A549 treated with AZD2906 at 1 μM for 4 hours (cell line): Measurements from ENCODE around the gene MAGEB18. TPM values are rescaled to one million over a fixed set of nuclear protein-coding genes. Genes with fewer than 3 reads are reported as not detected.

ENCODE experiments used
- total RNA-seq: library from RNA; stranded (reverse); fragments of 200-300 nt; extraction: Qiagen RNA extraction; gene quantifications from 5 replicates; pipeline ENCODE4 v1.2.3, GENCODE V29; 2022

Gene MAGEB18
- not detected in 5 replicates for total RNA-seq

DNA sequence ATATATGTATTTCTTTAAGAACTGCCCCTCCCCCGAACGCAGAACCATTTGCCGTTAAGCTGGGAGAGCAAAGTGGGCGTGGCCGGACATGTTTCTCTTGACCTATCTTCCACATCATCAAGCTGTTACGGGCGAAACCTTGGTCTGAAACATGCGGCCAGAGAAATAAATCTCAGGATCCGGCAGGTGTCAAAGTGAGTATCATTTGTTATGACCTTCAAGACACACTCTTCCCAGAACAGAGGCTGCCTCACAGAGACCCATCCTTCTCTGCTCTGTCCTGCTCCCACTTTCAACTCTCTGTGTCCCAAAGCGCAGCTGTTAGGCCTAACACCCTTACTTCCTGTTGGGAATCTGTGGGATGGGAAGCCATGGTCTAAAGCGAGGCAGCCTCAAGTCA lies at the start of gene MAGEB18:
Gene MAGEB18, plus strand, starts transcription at position 70 of the 400 bp plus-strand sequence. CDS start 643 bp downstream, outside the sequence.

DNA sequence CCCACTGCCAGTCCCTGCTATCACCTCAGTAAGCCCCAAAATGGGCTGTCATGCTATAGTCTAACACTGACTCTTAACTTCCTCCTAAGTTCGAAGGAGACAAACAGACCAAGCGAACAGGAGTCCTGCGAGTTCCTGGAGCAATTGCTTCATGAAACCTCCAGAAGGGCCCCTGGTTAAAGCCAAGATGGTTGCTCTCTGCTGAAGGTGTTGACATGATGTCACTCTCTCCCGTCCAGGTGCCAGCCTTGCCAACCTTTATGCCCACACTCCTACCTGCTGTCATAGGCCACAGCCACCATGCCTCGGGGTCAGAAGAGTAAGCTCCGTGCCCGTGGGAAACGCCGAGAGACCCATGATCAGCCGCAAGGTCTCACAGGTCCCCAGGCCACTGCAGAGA lies 22.2 kb downstream of the MAGEB18 start, which contains the start of gene MAGEB6B:
Gene MAGEB6B, plus strand, starts transcription at position 301 of the 400 bp plus-strand sequence. Its CDS starts 0 bp downstream, at position 301.

Other genes starting within 250 kb of the MAGEB18 start
- not detected in 5 replicates for gene MAGEB6B, start 22.3 kb downstream of the MAGEB18 start, total RNA-seq
- gene MAGEB6, start 54.1 kb downstream of the MAGEB18 start, total RNA-seq: 0.05 to 0.16 TPM (median 0.07 TPM) in 4 of 5 replicates, not detected in the other
- not detected in 5 replicates for gene MAGEB5, start 77.8 kb downstream of the MAGEB18 start, total RNA-seq